ENCODE data around the gene DPM3.

Gene DPM3

DNA sequence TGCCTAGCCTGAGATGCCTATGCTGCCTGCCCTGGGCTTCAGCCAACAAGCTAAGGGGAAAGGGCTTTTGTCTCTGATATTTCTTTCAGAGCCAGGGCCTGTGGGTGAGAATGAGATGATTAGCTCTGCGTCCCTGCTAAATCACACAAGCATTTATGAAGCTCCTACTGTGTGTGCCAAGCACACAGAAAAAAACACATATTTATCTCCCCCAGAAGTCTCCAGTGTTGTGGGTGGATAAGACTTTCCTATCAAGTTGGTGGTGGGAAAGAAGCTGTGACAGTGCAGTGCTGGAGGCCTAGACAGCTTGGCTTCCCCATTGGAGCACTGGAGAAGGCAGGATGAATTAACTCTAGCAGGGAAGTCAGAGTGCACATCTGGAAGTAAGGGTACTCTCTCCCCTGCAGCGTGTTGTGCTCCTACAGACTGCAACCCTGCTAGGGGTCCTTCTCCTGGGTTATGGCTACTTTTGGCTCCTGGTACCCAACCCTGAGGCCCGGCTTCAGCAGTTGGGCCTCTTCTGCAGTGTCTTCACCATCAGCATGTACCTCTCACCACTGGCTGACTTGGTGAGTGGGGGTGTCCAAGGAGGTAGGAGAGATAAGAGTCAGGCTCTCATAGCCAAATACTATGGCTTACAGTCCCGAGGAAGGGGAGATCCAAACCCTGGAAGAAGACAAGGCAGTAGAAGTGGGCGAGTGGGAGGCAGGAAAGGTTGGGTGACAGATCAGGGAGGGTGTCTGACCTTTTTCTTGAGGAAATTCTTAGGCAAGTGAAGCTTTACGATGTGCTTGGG, 3.0 kb downstream of the DPM3 start:
- Histone ChIP-seq H3K27ac (ENCODE audit: low read depth, low read length) (peak overlapping the region; percentile 78), H3K4me1 (ENCODE audit: control insufficient read depth, low read length) (peaks cover 41% of the 10 kb centered on the region)

DNA sequence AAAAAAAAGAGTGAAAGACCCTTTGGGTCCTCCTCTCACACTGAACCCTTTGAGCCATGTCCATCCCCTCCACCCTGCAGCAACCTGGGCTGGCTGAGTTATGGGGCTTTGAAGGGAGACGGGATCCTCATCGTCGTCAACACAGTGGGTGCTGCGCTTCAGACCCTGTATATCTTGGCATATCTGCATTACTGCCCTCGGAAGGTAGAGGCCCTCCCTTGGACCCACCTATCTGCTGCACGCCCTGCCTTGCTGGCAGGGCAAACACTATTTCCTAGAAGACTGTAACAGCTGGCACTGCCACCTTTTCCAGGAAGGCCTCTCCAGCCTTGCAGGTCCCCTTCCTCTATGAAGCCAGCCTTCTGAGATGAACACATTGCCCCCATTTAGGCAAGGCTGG, 3.6 kb downstream of the DPM3 start:
- Histone ChIP-seq H3K36me3 (ENCODE audit: control insufficient read depth, low read length) (peaks cover 34% of the 10 kb centered on the region), H4K20me1 (ENCODE audit: control insufficient read depth, insufficient read depth, low read depth, low read length) (no peaks in the 10 kb centered on the region), H3K27ac (ENCODE audit: low read depth, low read length) (peak overlapping the region; percentile 78), H3F3A (ENCODE audit: control insufficient read depth, insufficient read depth) (peaks cover 16% of the 10 kb centered on the region), H3K9me3 (ENCODE audit: control insufficient read depth, insufficient read depth, low read length) (no peaks in the 10 kb centered on the region), H3K4me2 (ENCODE audit: low read length) (peak overlapping the region; percentile 98), H3K9me2 (replicated peaks; ENCODE audit: control insufficient read depth, low read length) (no peaks in the 10 kb centered on the region), H3K4me1 (ENCODE audit: control insufficient read depth, low read length) (peaks cover 41% of the 10 kb centered on the region), H3K4me3 (ENCODE audit: low read length) (peak overlapping the region; percentile 89), H3K27me3 (ENCODE audit: control insufficient read depth, low read length) (no peaks in the 10 kb centered on the region), H3K79me2 (ENCODE audit: control insufficient read depth, low read length) (peaks cover 48% of the 10 kb centered on the region)
- TF ChIP-seq, protein P1, sequence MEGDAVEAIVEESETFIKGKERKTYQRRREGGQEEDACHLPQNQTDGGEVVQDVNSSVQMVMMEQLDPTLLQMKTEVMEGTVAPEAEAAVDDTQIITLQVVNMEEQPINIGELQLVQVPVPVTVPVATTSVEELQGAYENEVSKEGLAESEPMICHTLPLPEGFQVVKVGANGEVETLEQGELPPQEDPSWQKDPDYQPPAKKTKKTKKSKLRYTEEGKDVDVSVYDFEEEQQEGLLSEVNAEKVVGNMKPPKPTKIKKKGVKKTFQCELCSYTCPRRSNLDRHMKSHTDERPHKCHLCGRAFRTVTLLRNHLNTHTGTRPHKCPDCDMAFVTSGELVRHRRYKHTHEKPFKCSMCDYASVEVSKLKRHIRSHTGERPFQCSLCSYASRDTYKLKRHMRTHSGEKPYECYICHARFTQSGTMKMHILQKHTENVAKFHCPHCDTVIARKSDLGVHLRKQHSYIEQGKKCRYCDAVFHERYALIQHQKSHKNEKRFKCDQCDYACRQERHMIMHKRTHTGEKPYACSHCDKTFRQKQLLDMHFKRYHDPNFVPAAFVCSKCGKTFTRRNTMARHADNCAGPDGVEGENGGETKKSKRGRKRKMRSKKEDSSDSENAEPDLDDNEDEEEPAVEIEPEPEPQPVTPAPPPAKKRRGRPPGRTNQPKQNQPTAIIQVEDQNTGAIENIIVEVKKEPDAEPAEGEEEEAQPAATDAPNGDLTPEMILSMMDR (IDR thresholded peaks at IDR 0.05; ENCODE audit: low read depth, low read length, poor library complexity, severe bottlenecking), result no peak
- no peak for TF ChIP-seq EZH2phosphoT487 (IDR thresholded peaks at IDR 0.05; ENCODE audit: borderline replicate concordance, low read length)

More for the DNA sequence above, 3.0 kb downstream of the DPM3 start:
- no peaks in the 10 kb centered on the region for H4K20me1 ChIP-seq (ENCODE audit: control insufficient read depth, insufficient read depth, low read depth, low read length)
- peak overlapping the region; percentile 98 for H3K4me2 ChIP-seq (ENCODE audit: low read length)
- peaks cover 34% of the 10 kb centered on the region for H3K36me3 ChIP-seq (ENCODE audit: control insufficient read depth, low read length)
- peaks cover 16% of the 10 kb centered on the region for H3F3A ChIP-seq (ENCODE audit: control insufficient read depth, insufficient read depth)
- H3K9me2 ChIP-seq (replicated peaks; ENCODE audit: control insufficient read depth, low read length), result no peaks in the 10 kb centered on the region
- H3K9me3 ChIP-seq (ENCODE audit: control insufficient read depth, insufficient read depth, low read length), result no peaks in the 10 kb centered on the region
- peak overlapping the region; percentile 89 for H3K4me3 ChIP-seq (ENCODE audit: low read length)
- no peaks in the 10 kb centered on the region for H3K27me3 ChIP-seq (ENCODE audit: control insufficient read depth, low read length)
- peaks cover 48% of the 10 kb centered on the region for H3K79me2 ChIP-seq (ENCODE audit: control insufficient read depth, low read length)
- TF ChIP-seq, protein P1 (IDR thresholded peaks at IDR 0.05; ENCODE audit: low read depth, low read length, poor library complexity, severe bottlenecking), result no peak
- no peak for TF ChIP-seq EZH2phosphoT487 (IDR thresholded peaks at IDR 0.05; ENCODE audit: borderline replicate concordance, low read length)

DNA sequence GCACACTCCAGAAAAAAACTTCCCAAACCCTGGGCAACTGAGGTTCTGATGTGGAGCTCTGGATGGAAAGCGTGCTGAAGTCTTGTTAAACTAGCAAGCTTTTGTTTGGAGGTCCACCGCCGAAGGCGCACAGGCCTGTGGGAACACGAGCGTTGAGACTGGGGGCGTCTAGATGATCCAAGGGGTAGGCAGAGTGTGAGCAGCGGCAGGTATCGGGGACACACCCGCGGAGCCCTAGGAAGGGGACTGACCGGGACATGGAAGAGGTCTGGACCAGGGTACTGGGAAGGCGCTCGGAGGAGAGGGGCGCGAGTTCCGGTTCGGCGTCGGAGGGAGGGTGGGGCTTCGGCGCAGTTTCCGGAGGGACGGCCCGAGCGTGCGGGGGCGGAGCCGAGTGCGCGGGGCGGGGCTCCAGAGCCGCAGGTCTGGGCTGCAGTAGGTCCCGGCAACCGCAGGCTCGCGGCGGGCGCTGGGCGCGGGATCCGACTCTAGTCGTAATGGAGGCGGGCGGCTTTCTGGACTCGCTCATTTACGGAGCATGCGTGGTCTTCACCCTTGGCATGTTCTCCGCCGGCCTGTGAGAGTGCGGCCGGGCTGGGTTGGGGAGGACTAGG, 4.8 kb downstream of the DPM3 start, which contains the start of gene SLC50A1:
SLC50A1 (plus strand) TSS at position 438 of the 614 bp plus-strand sequence; CDS start at position 498, 60 bp downstream.
- Histone ChIP-seq H3K36me3 (ENCODE audit: control insufficient read depth, low read length) (peaks cover 34% of the 10 kb centered on the region), H3K9me2 (replicated peaks; ENCODE audit: control insufficient read depth, low read length) (no peaks in the 10 kb centered on the region), H3K79me2 (ENCODE audit: control insufficient read depth, low read length) (peaks cover 48% of the 10 kb centered on the region), H3K4me1 (ENCODE audit: control insufficient read depth, low read length) (peaks cover 37% of the 10 kb centered on the region), H3K4me3 (ENCODE audit: low read length) (peak within 1 kb of the TSS; percentile 89), H4K20me1 (ENCODE audit: control insufficient read depth, insufficient read depth, low read depth, low read length) (no peaks in the 10 kb centered on the region), H3K9me3 (ENCODE audit: control insufficient read depth, insufficient read depth, low read length) (no peaks in the 10 kb centered on the region), H3F3A (ENCODE audit: control insufficient read depth, insufficient read depth) (peaks cover 16% of the 10 kb centered on the region), H3K4me2 (ENCODE audit: low read length) (peak within 1 kb of the TSS; percentile 98), H3K27ac (ENCODE audit: low read depth, low read length) (peak within 1 kb of the TSS; percentile 78), H3K27me3 (ENCODE audit: control insufficient read depth, low read length) (no peaks in the 10 kb centered on the region)
- TF ChIP-seq EZH2phosphoT487 (IDR thresholded peaks at IDR 0.05; ENCODE audit: borderline replicate concordance, low read length), result no peak
- TF ChIP-seq, protein P1 (IDR thresholded peaks at IDR 0.05; ENCODE audit: low read depth, low read length, poor library complexity, severe bottlenecking), result no peak

All from DOHH2 (cell line).